HCT116 (cell line): Measurements from ENCODE around the gene FMNL1. TPM values are rescaled to one million over a fixed set of nuclear protein-coding genes. Genes with fewer than 3 reads are reported as not detected.

Experiments
- ATAC-seq: fragments of 200-7000 bp; cut with Tn5 transposase; 2 replicates; pipeline ENCODE4 v1.9.1; 2020; ENCODE audit warnings: mild to moderate bottlenecking, moderate library complexity
- BruUV-seq: library from RNA; stranded (reverse); fragments of 400-500 nt; replicated peaks from 2 replicates; lab custom pipeline; 2021; lab: Mats Ljungman, UMichigan
- CTCF ChIA-PET: fragments of 300-600 bp; sonication (Branson Sonifier 250); formaldehyde crosslinking; loops from one replicate; lab custom pipeline; 2021; ENCODE audit warnings: antibody characterized with exemption; lab: Charles Lee
- POLR2A ChIA-PET: fragments of 300-600, 350-600 bp; sonication (Branson Sonifier 250); formaldehyde crosslinking; loops from one replicate; lab custom pipeline; 2021; ENCODE audit warnings: antibody characterized with exemption; lab: Charles Lee
- RAD21 ChIA-PET, 2 experiments: fragments of 300-600 bp; sonication (Branson Sonifier 250); formaldehyde crosslinking; loops; one replicate each; lab custom pipeline; 2023; ENCODE audit warnings: low total read pairs in 2 of 2; ENCODE audit not compliant: uncharacterized antibody in 2 of 2, unreplicated experiment in 2 of 2, low non-redundant PET in 1 of 2; lab: Charles Lee
- DNase-seq: peaks from one replicate; pipeline ENCODE4 v3.0.0-alpha.2; 2010; ENCODE audit warnings: low read depth, low spot score
- H2AFZ ChIP-seq: fragments of 200-600 bp; shearing (Covaris generic), sonication (generic); 2 replicates; pipeline ENCODE4 v1.6.1; 2017; ENCODE audit warnings: low read depth, mixed run types, mixed read lengths, antibody characterized with exemption, low read length; ENCODE audit not compliant: poor library complexity, severe bottlenecking
- H3K27ac ChIP-seq: 2 replicates; pipeline ENCODE4 v1.5.1; 2012; ENCODE audit warnings: low read depth, low read length
- H3K27me3 ChIP-seq: fragments of 200-600 bp; sonication (generic); 2 replicates; pipeline ENCODE4 v1.6.1; 2016; ENCODE audit warnings: mixed run types, low read length, mixed read lengths; ENCODE audit not compliant: insufficient read depth
- H3K36me3 ChIP-seq, 2 experiments: fragments of 200-500 bp in 1 of 2; fragments of 200-600 bp in 1 of 2; sonication (Bioruptor generic) in 1 of 2; sonication (generic) in 1 of 2; 2 replicates each; pipeline versions ENCODE4 v1.5.1 to v1.6.1; 2014 to 2016; ENCODE audit warnings: low read length in 2 of 2, inconsistent platforms in 1 of 2, mixed read lengths in 1 of 2, mixed run types in 1 of 2; ENCODE audit not compliant: insufficient read depth in 2 of 2, control insufficient read depth in 1 of 2
- H3K4me1 ChIP-seq, 2 experiments: fragments of 200-600 bp in 1 of 2; sonication (generic) in 1 of 2; 2 replicates each; pipeline versions ENCODE4 v1.5.1 to v1.6.1; 2012 to 2017; ENCODE audit warnings: low read length in 2 of 2, inconsistent platforms in 1 of 2, mild to moderate bottlenecking in 1 of 2, mixed read lengths in 1 of 2, mixed run types in 1 of 2, moderate library complexity in 1 of 2; ENCODE audit not compliant: insufficient read depth in 2 of 2, control insufficient read depth in 1 of 2
- H3K4me2 ChIP-seq: fragments of 200-600 bp; sonication (generic); 2 replicates; pipeline ENCODE4 v1.6.1; 2017; ENCODE audit warnings: mixed run types, low read length, mixed read lengths
- H3K4me3 ChIP-seq, 2 experiments: fragments of 200-600 bp in 1 of 2; sonication (generic) in 1 of 2; replicated peaks in 1 of 2; 2 replicates each; pipeline ENCODE4 v1.5.1; 2011 to 2016; ENCODE audit warnings: low read length in 2 of 2, control low read depth in 1 of 2, low read depth in 1 of 2, mild to moderate bottlenecking in 1 of 2, mixed read lengths in 1 of 2, mixed run types in 1 of 2
- H3K79me2 ChIP-seq: fragments of 200-600 bp; sonication (generic); 2 replicates; pipeline ENCODE4 v1.6.1; 2017; ENCODE audit warnings: mild to moderate bottlenecking, mixed run types, low read length, moderate library complexity, mixed read lengths; ENCODE audit not compliant: insufficient read depth
- H3K9ac ChIP-seq: fragments of 200-600 bp; sonication (generic); 2 replicates; pipeline ENCODE4 v1.6.1; 2016; ENCODE audit warnings: low read length, mixed read lengths
- H3K9me2 ChIP-seq: fragments of 200-600 bp; sonication (generic), shearing (Covaris generic); 2 replicates; pipeline ENCODE4 v1.6.1; 2017; ENCODE audit warnings: mixed run types, mild to moderate bottlenecking, moderate library complexity; ENCODE audit not compliant: insufficient read depth
- H3K9me3 ChIP-seq, 2 experiments: fragments of 200-500 bp in 1 of 2; fragments of 200-600 bp in 1 of 2; sonication (Bioruptor generic) in 1 of 2; sonication (generic) in 1 of 2; 2 replicates each; pipeline ENCODE4 v1.6.1; 2014 to 2017; ENCODE audit warnings: low read length in 2 of 2, mixed read lengths in 2 of 2, inconsistent platforms in 1 of 2, low read depth in 1 of 2, mild to moderate bottlenecking in 1 of 2, mixed run types in 1 of 2, moderate library complexity in 1 of 2; ENCODE audit not compliant: control insufficient read depth in 1 of 2, insufficient read depth in 1 of 2
- H4K20me1 ChIP-seq: fragments of 200-600 bp; sonication (generic), shearing (Covaris generic); 2 replicates; pipeline ENCODE4 v1.6.1; 2017; ENCODE audit warnings: mixed run types, mild to moderate bottlenecking, moderate library complexity; ENCODE audit not compliant: insufficient read depth
- CBX3 ChIP-seq: IDR thresholded peaks from 2 replicates; pipeline ENCODE4 v1.6.1; 2012; ENCODE audit warnings: low read depth
- CTCF ChIP-seq, 3 experiments: fragments of 200-600 bp in 1 of 3; sonication (generic) in 1 of 3; IDR thresholded peaks in 2 of 3; conservative IDR thresholded peaks in 1 of 3; 2 replicates each; pipeline ENCODE4 v1.5.1; 2012 to 2017; ENCODE audit warnings: low read depth in 2 of 3, low read length in 2 of 3, antibody characterized with exemption in 1 of 3, borderline replicate concordance in 1 of 3, control low read depth in 1 of 3, mild to moderate bottlenecking in 1 of 3, mixed read lengths in 1 of 3, mixed run types in 1 of 3, moderate library complexity in 1 of 3; ENCODE audit not compliant: insufficient read depth in 1 of 3
- ELF1 ChIP-seq: IDR thresholded peaks from 2 replicates; pipeline ENCODE4 v1.6.1; 2012; ENCODE audit warnings: low read depth, borderline replicate concordance
- FOSL1 ChIP-seq: IDR thresholded peaks from 2 replicates; pipeline ENCODE4 v1.6.1; 2012; ENCODE audit warnings: low read depth
- POLR2A ChIP-seq: IDR thresholded peaks from 2 replicates; pipeline ENCODE4 v1.7.0; 2011; ENCODE audit warnings: borderline replicate concordance; ENCODE audit not compliant: insufficient read depth, insufficient read length; ENCODE audit errors: extremely low read depth
- RAD21 ChIP-seq: IDR thresholded peaks from 2 replicates; pipeline ENCODE4 v1.6.1; 2012; ENCODE audit warnings: low read depth, mild to moderate bottlenecking
- SIN3A ChIP-seq: IDR thresholded peaks from 2 replicates; pipeline ENCODE4 v1.6.1; 2012; ENCODE audit warnings: low read depth
- SRF ChIP-seq: IDR thresholded peaks from 2 replicates; pipeline ENCODE4 v1.6.1; 2012; ENCODE audit warnings: low read depth
- ZFX ChIP-seq: fragments of 450-650 bp; IDR thresholded peaks from 2 replicates; pipeline ENCODE4 v1.6.1; 2017
- intact Hi-C: fragments of 100-400 bp; cut with micrococcal nuclease; formaldehyde crosslinking; loops from 2 replicates; pipeline ENCODE4 v1.10.0; 2022
- total RNA-seq: library from RNA; stranded (reverse); gene quantifications from one replicate; pipeline ENCODE4 v1.2.1, GENCODE V29; 2021; ENCODE audit not compliant: unreplicated experiment

The FMNL1 gene
- total RNA-seq, 1 experiment from 2014 or later = 8.2 TPM

GRCh38 chr17:45195424-45195823, 26.3 kb upstream of the FMNL1 start:
- no peak for DNase-seq
- intact Hi-C loops = no loop called here
- no peaks in the 10 kb centered on the region for H3K9me3 ChIP-seq
- H3K79me2 ChIP-seq = no peaks in the 10 kb centered on the region
- no peak for TF ChIP-seq FOSL1
- TF ChIP-seq POLR2A = no peak
- no peak for TF ChIP-seq SIN3A
- TF ChIP-seq, all 23 proteins: peak for 0
- CTCF ChIA-PET = interaction anchor here (1.5 to 6.6 kb wide), 3 partner anchors 22 to 60 kb away, joined by 4 to 129 read pairs (median 11); partner anchors contain the start of genes ACBD4 and HEXIM1
- Histone ChIP-seq H3K4me3 (no peak overlapping the region), H3K4me2 (no peak overlapping the region), H3K4me1 (peaks cover 12 to 31% of the 10 kb centered on the region in 2 experiments; a peak in 3 of 4 replicates), H3K9ac (no peak overlapping the region), H3K36me3 (no peaks in the 10 kb centered on the region), H2AFZ (no peak overlapping the region), H4K20me1 (no peaks in the 10 kb centered on the region), H3K27me3 (no peaks in the 10 kb centered on the region), H3K27ac (no peak overlapping the region), H3K9me2 (no peaks in the 10 kb centered on the region)
- POLR2A ChIA-PET = interaction anchor here (0.9 to 4.2 kb wide), 2 partner anchors 43 to 46 kb away, joined by 3 to 36 read pairs; partner anchors contain the start of gene HEXIM1
- no TSS peak for BruUV-seq
- RAD21 ChIA-PET = no interaction called here
- ATAC-seq = no peak

DNA sequence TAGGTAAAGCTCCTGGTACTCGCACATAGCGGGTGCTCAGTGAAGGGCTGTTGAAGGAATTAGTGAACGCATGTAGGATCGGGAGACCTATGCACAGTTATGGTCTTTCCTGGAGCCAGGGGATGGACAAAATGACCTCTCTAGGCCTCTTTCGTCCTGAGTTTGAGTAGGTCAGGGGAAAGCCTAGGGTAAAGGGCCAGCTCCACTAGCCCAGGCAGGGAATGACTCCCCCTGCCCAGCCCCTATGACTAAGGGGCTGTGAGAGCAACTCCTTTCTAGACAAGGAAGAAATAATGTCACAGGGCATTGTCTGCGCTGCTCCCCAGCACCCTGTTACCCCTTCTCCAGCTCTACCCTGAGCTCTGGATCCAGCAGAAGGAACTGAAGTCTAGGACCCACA, 24.6 kb upstream of the FMNL1 start:
- Histone ChIP-seq H3K9me2 (no peaks in the 10 kb centered on the region), H3K4me1 (peaks cover 12 to 31% of the 10 kb centered on the region in 2 experiments; a peak in 3 of 4 replicates), H3K4me2 (peak overlapping the region; percentile 63), H3K27me3 (no peaks in the 10 kb centered on the region), H3K27ac (peak overlapping the region; percentile 53), H2AFZ (no peak overlapping the region), H3K36me3 (no peaks in the 10 kb centered on the region), H3K4me3 (no peak overlapping the region), H3K9me3 (no peaks in the 10 kb centered on the region), H4K20me1 (no peaks in the 10 kb centered on the region), H3K79me2 (no peaks in the 10 kb centered on the region), H3K9ac (peak overlapping the region; percentile 36)
- no TSS peak for BruUV-seq
- no peak for TF ChIP-seq RAD21
- TF ChIP-seq CTCF (IDR thresholded peaks at IDR 0.05 in 2 of 3, conservative IDR thresholded peaks at IDR 0.05 in 1 of 3; ENCODE audit: borderline replicate concordance in 1 of 3, insufficient read depth in 1 of 3, low read depth in 2 of 3, low read length in 2 of 3) = no peak
- TF ChIP-seq ELF1 = no peak
- no peak for TF ChIP-seq CBX3
- TF ChIP-seq ZFX = no peak
- TF ChIP-seq POLR2A = no peak
- no peak for TF ChIP-seq SRF
- ATAC-seq = no peak
- intact Hi-C loops = loop anchor here (1.0 kb wide), 2 partner anchors 49 to 62 kb away; partner anchors contain the start of genes ACBD4 and HEXIM1
- ChIA-PET RAD21 (interaction anchor here (0.6 to 2.9 kb wide), 12 partner anchors 24 to 64 kb away, joined by 3 to 25 read pairs (median 8); partner anchors contain the start of genes ACBD4 (in 2 of the 2) and HEXIM2 (in 2 of the 2)), POLR2A (interaction anchor here (1.0 to 3.7 kb wide), 6 partner anchors 21 to 61 kb away, joined by 3 to 141 read pairs (median 10); partner anchors contain the start of genes ACBD4, HEXIM1 and HEXIM2), CTCF (interaction anchor here (0.6 to 6.6 kb wide), 23 partner anchors 9 to 180 kb away, joined by 3 to 157 read pairs (median 6); partner anchors contain the start of genes ACBD4, FMNL1, HEXIM1 and HEXIM2)
- no peak for DNase-seq
